22Rv1 (cell line): ENCODE results near the gene ENO2.

Source experiments
- H3K27ac ChIP-seq: fragments of 450-650 bp; 2 replicates; pipeline ENCODE4 v1.5.1; 2017
- ZFX ChIP-seq: fragments of 450-650 bp; IDR thresholded peaks from 2 replicates; pipeline ENCODE4 v1.6.1; 2017; ENCODE audit warnings: antibody characterized with exemption, borderline replicate concordance
- TF ChIP-seq, protein P1 (sequence below): fragments of 450-650 bp; IDR thresholded peaks from 2 replicates; pipeline ENCODE4 v1.5.1; 2017; ENCODE audit warnings: mild to moderate bottlenecking

The ENO2 gene

DNA sequence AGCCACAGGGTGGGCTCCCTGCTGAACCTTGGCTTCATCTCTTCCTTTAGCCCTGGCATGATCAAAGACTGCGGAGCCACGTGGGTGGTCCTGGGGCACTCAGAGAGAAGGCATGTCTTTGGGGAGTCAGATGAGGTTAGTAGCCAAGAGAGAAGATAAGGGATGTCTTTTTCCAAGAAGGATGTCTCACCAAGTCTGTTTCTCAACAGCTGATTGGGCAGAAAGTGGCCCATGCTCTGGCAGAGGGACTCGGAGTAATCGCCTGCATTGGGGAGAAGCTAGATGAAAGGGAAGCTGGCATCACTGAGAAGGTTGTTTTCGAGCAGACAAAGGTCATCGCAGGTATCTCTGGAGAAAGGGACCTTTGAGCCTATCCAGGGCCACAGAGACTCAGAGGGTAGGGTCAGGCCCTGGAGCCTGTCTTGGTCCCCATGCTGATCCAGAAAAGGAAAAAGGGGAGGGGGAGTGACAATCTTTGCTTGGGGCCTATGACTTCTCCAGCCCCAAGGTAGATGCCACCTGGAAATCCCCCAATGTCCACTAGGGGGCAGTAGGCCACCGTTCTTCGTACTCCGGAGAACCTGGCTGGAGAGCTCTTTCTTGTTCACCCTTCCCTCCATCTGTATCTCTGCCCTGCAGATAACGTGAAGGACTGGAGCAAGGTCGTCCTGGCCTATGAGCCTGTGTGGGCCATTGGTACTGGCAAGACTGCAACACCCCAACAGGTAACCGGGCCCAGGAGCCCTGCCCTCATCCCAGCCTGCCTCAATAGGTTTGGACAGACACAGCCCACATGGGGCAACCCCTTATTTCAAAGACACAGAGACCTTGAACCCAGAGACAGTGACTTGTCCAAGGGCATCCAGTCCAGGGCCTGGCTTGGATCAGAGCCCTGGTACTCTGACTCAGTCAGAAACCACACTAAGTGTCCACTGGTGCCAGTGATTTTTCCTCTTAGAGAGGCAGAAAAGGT, 45.0 kb upstream of the ENO2 start:
- peak overlapping the region; percentile 99 for H3K27ac ChIP-seq
- TF ChIP-seq ZFX = no peak
- TF ChIP-seq, protein P1, sequence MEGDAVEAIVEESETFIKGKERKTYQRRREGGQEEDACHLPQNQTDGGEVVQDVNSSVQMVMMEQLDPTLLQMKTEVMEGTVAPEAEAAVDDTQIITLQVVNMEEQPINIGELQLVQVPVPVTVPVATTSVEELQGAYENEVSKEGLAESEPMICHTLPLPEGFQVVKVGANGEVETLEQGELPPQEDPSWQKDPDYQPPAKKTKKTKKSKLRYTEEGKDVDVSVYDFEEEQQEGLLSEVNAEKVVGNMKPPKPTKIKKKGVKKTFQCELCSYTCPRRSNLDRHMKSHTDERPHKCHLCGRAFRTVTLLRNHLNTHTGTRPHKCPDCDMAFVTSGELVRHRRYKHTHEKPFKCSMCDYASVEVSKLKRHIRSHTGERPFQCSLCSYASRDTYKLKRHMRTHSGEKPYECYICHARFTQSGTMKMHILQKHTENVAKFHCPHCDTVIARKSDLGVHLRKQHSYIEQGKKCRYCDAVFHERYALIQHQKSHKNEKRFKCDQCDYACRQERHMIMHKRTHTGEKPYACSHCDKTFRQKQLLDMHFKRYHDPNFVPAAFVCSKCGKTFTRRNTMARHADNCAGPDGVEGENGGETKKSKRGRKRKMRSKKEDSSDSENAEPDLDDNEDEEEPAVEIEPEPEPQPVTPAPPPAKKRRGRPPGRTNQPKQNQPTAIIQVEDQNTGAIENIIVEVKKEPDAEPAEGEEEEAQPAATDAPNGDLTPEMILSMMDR = peak; percentile 98

GRCh38 chr12:6870304-6870703, 44.1 kb upstream of the ENO2 start:
- H3K27ac ChIP-seq = peak overlapping the region; percentile 99

DNA sequence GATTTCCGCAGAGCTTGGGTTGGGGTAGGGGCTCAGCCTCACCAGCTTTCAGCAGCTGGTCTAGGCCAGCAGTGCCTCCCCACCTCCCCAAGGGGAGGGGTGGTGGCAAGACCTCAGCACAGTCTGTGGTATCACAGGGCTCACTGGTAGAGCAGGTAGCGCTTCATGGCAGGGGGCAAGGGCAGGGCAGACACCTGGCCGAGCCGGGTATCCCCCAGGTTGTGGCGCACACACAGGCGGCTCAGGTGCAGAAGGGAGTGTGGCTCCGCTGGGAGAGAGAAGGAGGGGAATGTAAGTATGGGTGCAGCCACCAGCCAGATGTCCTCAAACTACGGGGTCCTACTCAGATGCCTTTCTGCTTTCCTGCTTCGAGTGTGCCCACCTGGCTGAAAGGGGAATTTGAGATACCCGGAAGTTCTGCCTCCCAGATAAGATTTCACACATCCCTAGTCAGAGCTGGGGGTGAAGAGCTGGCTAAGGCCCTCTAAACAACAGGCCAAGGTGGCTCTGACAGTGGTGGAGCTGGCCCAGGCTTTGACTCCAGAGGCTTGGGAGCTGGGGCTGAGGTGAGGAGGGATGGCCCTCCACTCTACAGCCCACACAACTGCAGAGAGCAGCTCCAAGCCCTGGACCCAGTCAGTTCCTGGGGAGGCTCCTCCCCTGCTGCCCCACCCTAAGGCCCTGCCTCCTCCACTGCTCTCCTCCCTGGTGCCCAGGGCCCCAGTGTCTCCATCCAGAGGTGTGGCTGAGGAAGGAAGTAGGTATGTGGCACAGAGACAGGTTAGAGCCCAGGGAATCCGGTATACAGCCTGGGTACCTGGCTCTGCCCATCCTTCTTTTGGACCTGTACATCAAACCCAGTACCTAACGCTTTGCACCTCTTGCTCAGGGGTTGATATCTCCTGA, 43.1 kb upstream of the ENO2 start:
- peak overlapping the region; percentile 99 for H3K27ac ChIP-seq
- TF ChIP-seq, protein P1 = no peak
- TF ChIP-seq ZFX = no peak

GRCh38 chr12:6872073-6873048, 42.0 kb upstream of the ENO2 start:
- TF ChIP-seq, protein P1 = peak; percentile 100
- TF ChIP-seq ZFX = no peak
- H3K27ac ChIP-seq = peak overlapping the region; percentile 99

- TF ChIP-seq, protein P1 = no peak
- no peak for TF ChIP-seq ZFX
- peak within 1 kb of the TSS; percentile 99 for H3K27ac ChIP-seq
These were observed 41.0 kb upstream of the ENO2 start, which contains the start of gene SPSB2 for GRCh38 chr12:6873094-6874014. TSS of gene SPSB2 (minus strand) at chr12:6873303. CDS start at chr12:6872901, 402 bp downstream.

DNA sequence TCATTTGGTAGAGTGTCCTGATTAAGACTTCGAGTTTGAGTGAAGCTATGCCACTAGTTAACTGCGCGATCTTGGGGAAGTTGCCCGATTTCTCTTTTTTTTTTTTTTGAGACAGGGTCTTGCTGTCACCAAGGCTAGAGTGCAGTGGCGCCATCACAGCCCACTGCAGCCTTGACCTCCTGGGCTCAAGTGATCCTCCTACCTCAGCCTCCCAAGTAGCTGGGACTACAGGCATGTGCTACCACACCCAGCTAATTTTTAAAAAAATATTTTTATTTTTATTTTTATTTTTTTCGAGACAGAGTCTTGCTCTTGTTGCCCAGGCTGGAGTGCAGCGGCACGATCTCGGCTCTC, 40.4 kb upstream of the ENO2 start:
- H3K27ac ChIP-seq = peak overlapping the region; percentile 99

- H3K27ac ChIP-seq = peak overlapping the region; percentile 70
These were observed 34.6 kb upstream of the ENO2 start for GRCh38 chr12:6879824-6880223.

DNA sequence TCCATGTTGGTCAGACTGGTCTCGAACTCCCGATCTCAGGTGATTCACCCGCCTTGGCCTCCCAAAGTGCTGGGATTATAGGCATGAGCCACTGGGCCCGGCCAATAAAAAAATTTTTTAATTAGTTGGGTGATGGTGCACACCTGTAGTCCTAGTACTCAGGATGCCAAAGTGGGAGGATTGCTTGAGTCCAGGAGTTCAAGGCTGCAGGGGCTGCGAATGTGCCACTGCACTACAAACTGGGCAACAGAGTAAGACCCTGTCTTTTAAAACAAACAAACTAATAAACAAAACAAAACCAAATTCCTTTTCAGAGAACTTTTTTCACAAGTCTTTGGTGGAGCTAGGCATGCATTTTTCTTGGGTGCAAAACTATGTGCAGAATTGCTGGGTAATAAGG, 31.1 kb upstream of the ENO2 start:
- TF ChIP-seq, protein P1 = no peak
- no peak for TF ChIP-seq ZFX
- no peak overlapping the region for H3K27ac ChIP-seq
